HG03135 (cell line): Measurements from ENCODE around the gene HBG2.
"Not testable (repeated sequence)": the region's sequence is repeated elsewhere in the genome, so short reads cannot be mapped to it uniquely, and the experiment has no call there.

Source experiments
- ATAC-seq: cut with Tn5 transposase; IDR thresholded peaks from one replicate; pipeline ENCODE4 v1.9.1; 2021; ENCODE audit warnings: mild to moderate bottlenecking, moderate library complexity; ENCODE audit not compliant: unreplicated experiment

HBG2 gene

DNA sequence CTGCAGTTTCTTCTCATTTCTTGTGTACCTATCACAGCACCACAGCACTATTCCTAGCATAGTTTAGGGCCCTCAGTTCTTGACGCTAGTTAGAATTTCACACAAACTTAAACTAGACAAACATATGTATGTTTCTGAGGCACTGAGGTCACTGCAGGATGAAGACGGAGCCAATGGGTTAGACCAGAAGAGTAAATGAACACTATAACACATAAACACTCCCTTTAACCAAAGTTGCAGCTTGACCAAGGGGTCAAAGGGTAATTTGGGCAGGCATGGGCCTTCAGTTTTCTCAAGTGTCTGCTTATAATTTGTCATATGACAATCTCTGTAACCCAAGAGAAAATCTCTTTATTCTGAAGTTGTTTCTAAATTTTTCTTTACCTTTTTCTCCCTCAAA is 28.0 kb upstream of the HBG2 start:
- ATAC-seq, result no peak

DNA sequence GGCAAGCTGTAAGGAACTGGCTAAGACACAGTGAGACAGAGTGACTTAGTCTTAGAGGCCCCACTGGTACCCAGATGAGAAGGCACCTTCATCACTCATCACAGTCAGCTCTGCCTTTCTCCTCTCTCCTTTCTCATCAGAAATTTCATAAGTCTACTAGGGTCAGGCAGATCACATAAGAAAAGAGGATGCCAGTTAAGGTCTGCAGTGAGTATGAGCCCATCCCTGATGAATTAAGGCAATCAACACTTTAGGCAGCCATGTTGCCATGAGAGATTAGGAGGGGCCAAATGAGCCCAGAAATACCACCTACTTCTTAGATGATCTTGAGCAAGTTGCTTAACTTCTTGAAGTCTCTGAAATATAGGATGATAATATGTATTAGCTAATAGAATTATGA is 27.0 kb upstream of the HBG2 start:
- ATAC-seq, result no peak

DNA sequence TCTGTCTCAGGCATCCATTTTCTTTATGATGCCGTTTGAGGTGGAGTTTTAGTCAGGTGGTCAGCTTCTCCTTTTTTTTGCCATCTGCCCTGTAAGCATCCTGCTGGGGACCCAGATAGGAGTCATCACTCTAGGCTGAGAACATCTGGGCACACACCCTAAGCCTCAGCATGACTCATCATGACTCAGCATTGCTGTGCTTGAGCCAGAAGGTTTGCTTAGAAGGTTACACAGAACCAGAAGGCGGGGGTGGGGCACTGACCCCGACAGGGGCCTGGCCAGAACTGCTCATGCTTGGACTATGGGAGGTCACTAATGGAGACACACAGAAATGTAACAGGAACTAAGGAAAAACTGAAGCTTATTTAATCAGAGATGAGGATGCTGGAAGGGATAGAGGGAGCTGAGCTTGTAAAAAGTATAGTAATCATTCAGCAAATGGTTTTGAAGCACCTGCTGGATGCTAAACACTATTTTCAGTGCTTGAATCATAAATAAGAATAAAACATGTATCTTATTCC is 26.1 kb upstream of the HBG2 start:
- ATAC-seq, result peak; percentile 97

DNA sequence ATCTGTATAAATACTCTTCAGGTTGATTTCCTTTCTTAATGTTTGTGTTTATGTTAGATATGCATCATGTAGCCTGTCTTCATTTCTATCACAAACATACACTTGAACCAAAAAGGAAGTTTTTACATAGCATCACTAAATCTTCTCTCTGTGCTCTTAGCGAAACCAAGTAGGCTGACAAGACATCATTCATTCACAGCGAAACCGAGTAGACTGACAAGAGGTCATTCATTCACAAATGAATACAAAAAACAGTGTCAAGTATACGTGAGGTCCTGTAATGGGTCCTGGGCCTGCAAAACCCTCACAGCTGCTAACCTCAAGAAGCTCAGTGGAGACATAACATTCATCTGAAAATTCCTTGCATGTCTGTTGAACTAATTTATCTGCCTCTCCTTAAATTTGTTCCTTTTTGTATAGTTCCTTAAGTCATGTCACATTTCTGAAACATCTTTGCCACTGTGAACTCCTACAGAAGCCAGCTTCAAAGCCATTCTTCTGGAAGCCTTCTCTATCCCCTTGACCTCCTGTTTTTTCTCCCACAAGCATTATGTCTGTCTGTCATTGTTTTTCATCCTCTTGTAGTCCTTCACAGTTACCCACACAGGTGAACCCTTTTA is 25.0 kb upstream of the HBG2 start:
- ATAC-seq, result no peak

GRCh38 chr11:5277807-5278382 is 23.3 kb upstream of the HBG2 start:
- no peak for ATAC-seq

GRCh38 chr11:5276697-5277096 is 22.1 kb upstream of the HBG2 start:
- no peak for ATAC-seq

- ATAC-seq, result no peak
Observed at GRCh38 chr11:5275369-5276110, 21.0 kb upstream of the HBG2 start.

GRCh38 chr11:5274395-5274794 is 19.8 kb upstream of the HBG2 start:
- no peak for ATAC-seq

GRCh38 chr11:5272395-5273017 is 17.9 kb upstream of the HBG2 start:
- no peak for ATAC-seq

- ATAC-seq, result no peak
Observed at GRCh38 chr11:5269715-5270147, 15.2 kb upstream of the HBG2 start, which contains the start of gene HBE1. Gene HBE1 (minus strand): TSS chr11:5269945. CDS start chr11:5269890, 55 bp downstream.

- no peak for ATAC-seq
Observed at GRCh38 chr11:5267033-5267563, 12.5 kb upstream of the HBG2 start.

DNA sequence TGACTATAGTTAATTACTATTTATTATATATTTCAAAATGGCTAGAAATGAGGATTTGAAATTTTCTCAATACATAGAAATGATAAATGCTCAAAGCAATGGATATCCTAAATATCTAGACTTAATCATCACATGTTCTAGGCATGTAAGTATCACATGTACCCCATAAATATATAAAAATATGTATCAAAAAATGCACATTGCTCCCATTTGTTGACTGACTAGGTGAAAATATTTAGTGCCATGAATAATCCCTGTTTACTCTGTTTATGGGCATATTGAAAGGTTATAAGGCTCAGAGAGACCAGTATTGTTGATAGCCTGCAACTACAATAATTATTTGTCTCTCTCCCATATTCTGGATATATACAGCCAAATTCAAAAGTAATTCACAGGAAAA is 12.0 kb upstream of the HBG2 start:
- ATAC-seq, result no peak

GRCh38 chr11:5265832-5266231 is 11.3 kb upstream of the HBG2 start:
- ATAC-seq, result no peak

DNA sequence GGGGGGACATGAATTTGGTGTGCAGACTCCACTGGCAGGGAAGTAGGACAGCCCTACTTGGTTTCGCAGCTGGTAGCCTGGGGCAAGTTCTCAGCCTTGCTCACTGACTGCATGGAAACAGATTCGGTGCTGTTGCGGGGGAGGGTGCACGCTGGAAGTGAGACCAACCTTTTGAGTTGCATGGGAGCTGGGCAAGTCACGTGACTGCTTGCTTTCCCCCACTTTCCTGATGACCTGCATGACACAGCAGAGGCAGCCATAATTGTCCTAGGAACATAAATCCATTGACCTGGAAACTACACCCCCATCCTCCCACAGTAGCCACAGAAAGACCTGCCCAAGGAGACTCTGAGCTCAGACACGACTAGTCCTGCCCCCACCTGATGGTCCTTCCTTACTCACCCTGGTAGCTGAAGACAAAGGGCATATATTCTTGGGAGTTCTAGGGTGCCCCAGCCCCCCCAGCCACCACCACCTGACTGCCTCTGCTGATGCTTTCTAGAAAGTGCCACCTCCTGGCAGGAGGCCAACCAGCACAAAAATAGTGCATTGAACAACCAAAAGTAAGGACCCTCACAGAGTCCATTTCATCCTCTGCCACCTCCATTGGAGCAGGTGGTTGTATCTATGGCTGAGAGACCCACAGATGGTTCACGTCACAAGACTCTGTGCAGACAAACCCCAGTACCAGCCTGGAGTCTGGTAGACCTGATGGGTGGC is 4.1 kb upstream of the HBG2 start:
- no peak for ATAC-seq

GRCh38 chr11:5257296-5257695 is 2.7 kb upstream of the HBG2 start:
- no peak for ATAC-seq

DNA sequence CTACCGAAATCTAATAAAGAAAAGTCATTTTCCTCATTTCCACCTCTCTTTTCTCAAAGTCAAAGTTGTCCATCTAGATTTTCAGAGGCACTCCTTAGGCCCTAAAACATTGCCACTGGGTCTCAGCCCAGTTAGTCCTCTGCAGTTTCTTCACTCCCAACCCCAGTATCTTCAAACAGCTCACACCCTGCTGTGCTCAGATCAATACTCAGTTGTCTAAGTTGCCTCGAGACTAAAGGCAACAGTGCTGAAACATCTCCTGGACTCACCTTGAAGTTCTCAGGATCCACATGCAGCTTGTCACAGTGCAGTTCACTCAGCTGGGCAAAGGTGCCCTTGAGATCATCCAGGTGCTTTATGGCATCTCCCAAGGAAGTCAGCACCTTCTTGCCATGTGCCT is 558 bp downstream of the HBG2 start:
- not testable (repeated sequence) for ATAC-seq

- not testable (repeated sequence) for ATAC-seq
Observed at GRCh38 chr11:5253440-5253839, 1.1 kb downstream of the HBG2 start.

GRCh38 chr11:5252919-5253265 is 1.7 kb downstream of the HBG2 start:
- ATAC-seq, result no peak

DNA sequence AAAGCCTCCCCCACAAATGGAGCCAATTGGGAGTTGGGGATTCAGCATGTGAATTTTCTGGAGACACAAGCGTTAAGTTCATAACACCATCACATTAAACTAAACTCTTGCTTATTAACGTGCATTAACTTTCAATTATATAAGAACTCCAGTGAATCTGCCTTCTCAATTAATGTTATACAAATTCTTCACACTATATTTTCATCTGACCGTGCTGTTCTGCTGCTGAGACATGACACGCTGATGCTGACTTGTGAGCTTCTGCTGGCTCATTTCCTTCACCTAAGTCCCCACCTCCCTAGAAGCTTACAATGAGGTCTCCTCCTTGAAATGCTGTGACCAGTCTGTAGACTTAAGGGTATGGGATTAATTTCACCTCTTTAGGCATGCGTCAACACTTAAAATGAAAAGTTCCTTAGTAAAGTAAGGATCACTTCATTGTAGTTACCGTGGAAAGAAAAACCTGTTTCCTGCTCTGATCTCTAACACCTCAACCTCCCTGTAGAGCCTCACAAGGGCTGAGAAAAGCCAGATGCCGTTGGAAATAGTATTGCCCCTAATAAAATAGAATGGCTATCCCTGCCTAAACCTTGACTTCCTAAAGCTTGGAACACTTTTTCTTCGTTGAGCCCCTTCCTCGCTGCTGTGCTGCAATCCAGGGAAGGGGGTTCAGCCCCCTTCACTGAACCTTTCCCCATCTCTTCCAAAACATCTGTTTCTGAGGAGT is 2.2 kb downstream of the HBG2 start:
- ATAC-seq, result no peak

DNA sequence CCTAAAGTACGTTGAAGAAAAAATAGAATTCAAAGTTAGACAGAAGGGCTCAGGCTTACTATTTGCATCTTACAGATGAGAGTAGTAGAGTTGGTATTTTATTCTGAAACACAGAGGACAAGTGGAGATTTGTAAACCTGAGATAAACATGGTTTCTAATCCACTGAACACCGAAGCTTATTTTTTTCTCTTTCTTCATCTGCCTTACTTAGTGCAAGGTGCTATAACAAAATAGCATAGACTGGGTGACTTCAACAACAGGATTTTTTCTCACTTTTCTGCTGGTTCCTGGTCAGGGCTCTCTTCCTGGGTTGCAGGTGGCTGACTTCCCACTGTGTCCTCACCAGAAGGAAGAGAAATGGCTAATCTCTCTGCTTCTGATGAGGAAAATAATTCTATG is 2.8 kb downstream of the HBG2 start:
- ATAC-seq, result no peak
